B cell (primary cell): Measurements from ENCODE around the gene SLC37A1. TPM values are rescaled to one million over a fixed set of nuclear protein-coding genes. Genes with fewer than 3 reads are reported as not detected.

Experiments
- ATAC-seq: fragments of 200-7000 bp; cut with Tn5 transposase; one replicate; pipeline ENCODE4 v1.10.0; 2021; ENCODE audit warnings: low read depth, mild to moderate bottlenecking, moderate number of reproducible peaks, moderate library complexity
- CTCF ChIA-PET: fragments of 350-600 bp; sonication (Branson Sonifier 250); formaldehyde crosslinking; loops from one replicate; lab custom pipeline; 2021; ENCODE audit warnings: antibody characterized with exemption, inconsistent platforms; lab: Charles Lee
- POLR2A ChIA-PET: fragments of 350-600 bp; sonication (Branson Sonifier 250); formaldehyde crosslinking; loops from one replicate; lab custom pipeline; 2021; ENCODE audit warnings: antibody characterized with exemption; lab: Charles Lee
- DNase-seq: peaks from one replicate; pipeline ENCODE4 v3.0.0; 2013
- H2AFZ ChIP-seq: 2 replicates; pipeline ENCODE4 v1.6.1; 2012; ENCODE audit warnings: mild to moderate bottlenecking, low read depth, low read length; ENCODE audit not compliant: insufficient read depth, poor library complexity, severe bottlenecking
- H3K27ac ChIP-seq, 2 donors: 1 replicate in 1 of 2; 2 replicates in 1 of 2; pipeline ENCODE4 v1.5.1; 2012 to 2013; ENCODE audit warnings: low read length in 2 of 2, mild to moderate bottlenecking in 2 of 2, moderate library complexity in 1 of 2
- H3K27me3 ChIP-seq, 4 experiments: fragments of 200-600 bp in 1 of 4; sonication (generic) in 1 of 4; replicated peaks in 1 of 4; 1 replicate in 2 of 4; 2 replicates in 2 of 4; pipeline versions ENCODE4 v1.6.1 to v1.7.0; 2013 to 2016; ENCODE audit warnings: low read length in 3 of 4, mild to moderate bottlenecking in 2 of 4, mixed read lengths in 1 of 4, moderate library complexity in 1 of 4; ENCODE audit not compliant: insufficient read depth in 4 of 4, control insufficient read depth in 3 of 4; ENCODE audit errors: control extremely low read depth in 1 of 4
- H3K36me3 ChIP-seq, 2 experiments: replicated peaks in 1 of 2; 1 replicate in 1 of 2; 2 replicates in 1 of 2; pipeline versions ENCODE4 v1.6.1 to v1.7.1; 2013; ENCODE audit warnings: low read length in 1 of 2; ENCODE audit not compliant: insufficient read depth in 2 of 2, control insufficient read depth in 1 of 2; ENCODE audit errors: control extremely low read depth in 1 of 2, extremely low read depth in 1 of 2
- H3K4me1 ChIP-seq, 2 donors: fragments of 200-600 bp in 1 of 2; sonication (generic) in 1 of 2; 1 replicate in 1 of 2; 2 replicates in 1 of 2; pipeline versions ENCODE4 v1.5.1 to v1.6.1; 2013 to 2017; ENCODE audit warnings: low read length in 2 of 2; ENCODE audit not compliant: control insufficient read depth in 2 of 2, insufficient read depth in 2 of 2
- H3K4me2 ChIP-seq: replicated peaks from 2 replicates; pipeline ENCODE3; 2012; ENCODE audit warnings: mild to moderate bottlenecking, low read depth, low read length; ENCODE audit not compliant: poor library complexity, severe bottlenecking
- H3K4me3 ChIP-seq, 5 experiments: fragments of 200-600 bp in 1 of 5; sonication (generic) in 1 of 5; 1 replicate in 3 of 5; 2 replicates in 2 of 5; pipeline versions ENCODE4 v1.5.1 to v1.7.0; 2011 to 2016; ENCODE audit warnings: low read length in 4 of 5, mild to moderate bottlenecking in 4 of 5, low read depth in 2 of 5, control low read depth in 1 of 5, moderate library complexity in 1 of 5; ENCODE audit not compliant: insufficient read depth in 1 of 5; ENCODE audit errors: control extremely low read depth in 1 of 5, extremely low read depth in 1 of 5
- H3K79me2 ChIP-seq: fragments of 200-600 bp; sonication (generic); one replicate; pipeline ENCODE4 v1.6.0; 2016; ENCODE audit warnings: low read length; ENCODE audit not compliant: control insufficient read depth, insufficient read depth
- H3K9ac ChIP-seq: fragments of 200-600 bp; sonication (generic); 2 replicates; pipeline ENCODE4 v1.6.1; 2017; ENCODE audit warnings: mild to moderate bottlenecking, low read length, moderate library complexity
- H3K9me3 ChIP-seq, 3 donors: one replicate each; pipeline versions ENCODE4 v1.6.1 to v1.7.1; 2013; ENCODE audit warnings: low read length in 2 of 3; ENCODE audit not compliant: control insufficient read depth in 2 of 3, insufficient read depth in 1 of 3; ENCODE audit errors: control extremely low read depth in 1 of 3
- H4K20me1 ChIP-seq: 2 replicates; pipeline ENCODE4 v1.6.0; 2012; ENCODE audit warnings: mild to moderate bottlenecking, low read length; ENCODE audit not compliant: insufficient read depth, control insufficient read depth, poor library complexity, severe bottlenecking
- H3K27ac Mint-ChIP-seq: one replicate; pipeline ENCODE4 v1.8.0; 2021; ENCODE audit warnings: mixed read lengths
- H3K27me3 Mint-ChIP-seq: one replicate; pipeline ENCODE4 v1.8.0; 2021; ENCODE audit warnings: mixed read lengths
- H3K4me1 Mint-ChIP-seq: one replicate; pipeline ENCODE4 v1.8.0; 2021; ENCODE audit warnings: mixed read lengths
- H3K4me3 Mint-ChIP-seq: one replicate; pipeline ENCODE4 v1.8.0; 2021; ENCODE audit warnings: mixed read lengths
- H3K9me3 Mint-ChIP-seq: one replicate; pipeline ENCODE4 v1.8.0; 2022; ENCODE audit warnings: mixed read lengths; ENCODE audit not compliant: insufficient read depth
- EZH2 ChIP-seq: IDR thresholded peaks from 2 replicates; pipeline ENCODE4 v1.6.1; 2012; ENCODE audit warnings: borderline replicate concordance, low read depth, mild to moderate bottlenecking, moderate library complexity, low read length; ENCODE audit not compliant: insufficient read depth, poor library complexity, severe bottlenecking
- WGBS: methylation state at CpG from one replicate; pipeline ENCODE4 v1.1.5; 2013; ENCODE audit warnings: missing lambda C conversion rate; ENCODE audit not compliant: insufficient coverage; 5-methylcytosine and 5-hydroxymethylcytosine counted together
- intact Hi-C: fragments of 100-400 bp; cut with micrococcal nuclease; formaldehyde crosslinking; loops from one replicate; pipeline ENCODE4 v1.10.0; 2022
- polyA plus RNA-seq: library from polyadenylated mRNA; depleted of rRNA; stranded (reverse); fragments of >200 nt; gene quantifications from 2 replicates; pipeline ENCODE4 v1.2.3, GENCODE V29; 2012
- total RNA-seq, 2 donors: library from RNA; stranded (reverse); fragments of 120-200 nt in 1 of 2; gene quantifications; 1 replicate in 1 of 2; 2 replicates in 1 of 2; pipeline versions ENCODE4 v1.2.3 to v1.2.4, GENCODE V29; 2013 to 2022
- TF ChIP-seq, protein P1 (sequence below): fragments of 200-600 bp; IDR thresholded peaks from one replicate; pipeline ENCODE4 v1.8.0; 2022; ENCODE audit warnings: antibody characterized with exemption, mild to moderate bottlenecking

SLC37A1 gene
- total and polyA plus RNA-seq, 2 donors (not counting 1 experiment from before 2014, with no cell fraction given), result 38.1 to 60.2 TPM

- H4K20me1 ChIP-seq, result no peaks in the 10 kb centered on the region
- intact Hi-C loops, result loop anchor here (10.0 kb wide), 2 partner anchors 55 to 325 kb away; partner anchors contain the start of genes ERVH48-1 and PDE9A
- Mint-ChIP-seq H3K27me3 (peaks cover 33% of the 10 kb centered on the region), H3K9me3 (peaks cover 3% of the 10 kb centered on the region), H3K4me1 (no peaks in the 10 kb centered on the region), H3K4me3 (no peak overlapping the region), H3K27ac (no peak overlapping the region)
- H3K27me3 ChIP-seq, result no peaks in the 10 kb centered on the region
- POLR2A ChIA-PET, result no interaction called here
- TF ChIP-seq, protein P1, sequence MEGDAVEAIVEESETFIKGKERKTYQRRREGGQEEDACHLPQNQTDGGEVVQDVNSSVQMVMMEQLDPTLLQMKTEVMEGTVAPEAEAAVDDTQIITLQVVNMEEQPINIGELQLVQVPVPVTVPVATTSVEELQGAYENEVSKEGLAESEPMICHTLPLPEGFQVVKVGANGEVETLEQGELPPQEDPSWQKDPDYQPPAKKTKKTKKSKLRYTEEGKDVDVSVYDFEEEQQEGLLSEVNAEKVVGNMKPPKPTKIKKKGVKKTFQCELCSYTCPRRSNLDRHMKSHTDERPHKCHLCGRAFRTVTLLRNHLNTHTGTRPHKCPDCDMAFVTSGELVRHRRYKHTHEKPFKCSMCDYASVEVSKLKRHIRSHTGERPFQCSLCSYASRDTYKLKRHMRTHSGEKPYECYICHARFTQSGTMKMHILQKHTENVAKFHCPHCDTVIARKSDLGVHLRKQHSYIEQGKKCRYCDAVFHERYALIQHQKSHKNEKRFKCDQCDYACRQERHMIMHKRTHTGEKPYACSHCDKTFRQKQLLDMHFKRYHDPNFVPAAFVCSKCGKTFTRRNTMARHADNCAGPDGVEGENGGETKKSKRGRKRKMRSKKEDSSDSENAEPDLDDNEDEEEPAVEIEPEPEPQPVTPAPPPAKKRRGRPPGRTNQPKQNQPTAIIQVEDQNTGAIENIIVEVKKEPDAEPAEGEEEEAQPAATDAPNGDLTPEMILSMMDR, result no peak
- no peak for TF ChIP-seq EZH2
- no peaks in the 10 kb centered on the region for H3K36me3 ChIP-seq
- H3K4me1 ChIP-seq, result no peaks in the 10 kb centered on the region
- DNase-seq (no peak), ATAC-seq (no peak)
- no peak overlapping the region for H3K27ac ChIP-seq
- H2AFZ ChIP-seq, result no peak overlapping the region
- H3K4me3 ChIP-seq, result no peak overlapping the region
- WGBS, result 92% methylated on average over 8 of the region's 8 CpGs
- H3K4me2 ChIP-seq, result no peak overlapping the region
- CTCF ChIA-PET, result no interaction called here
- H3K9me3 ChIP-seq, result peaks cover 0 to 8% (median 3%) of the 10 kb centered on the region in 3 donors
- no peak overlapping the region for H3K9ac ChIP-seq
- H3K79me2 ChIP-seq, result no peaks in the 10 kb centered on the region
Measured at GRCh38 chr21:42599962-42600361, 86.3 kb downstream of the SLC37A1 start.

GRCh38 chr21:42601656-42602055, 88.0 kb downstream of the SLC37A1 start:
- CTCF ChIA-PET, result no interaction called here

More at GRCh38 chr21:42601656-42602055, 88.0 kb downstream of the SLC37A1 start:
- Histone ChIP-seq H4K20me1 (no peaks in the 10 kb centered on the region), H3K4me2 (no peak overlapping the region), H3K9me3 (peaks cover 3 to 19% (median 3%) of the 10 kb centered on the region in 3 donors), H3K4me1 (no peaks in the 10 kb centered on the region), H3K9ac (no peak overlapping the region), H2AFZ (no peak overlapping the region), H3K79me2 (no peaks in the 10 kb centered on the region), H3K27me3 (peaks cover 0 to 7% (median 0%) of the 10 kb centered on the region in 4 experiments), H3K36me3 (no peaks in the 10 kb centered on the region), H3K27ac (no peak overlapping the region), H3K4me3 (no peak overlapping the region)
- 97% methylated on average over 3 of the region's 4 CpGs for WGBS
- intact Hi-C loops, result no loop called here
- POLR2A ChIA-PET, result no interaction called here
- H3K27me3 Mint-ChIP-seq, result peaks cover 30% of the 10 kb centered on the region
- H3K4me1 Mint-ChIP-seq, result no peaks in the 10 kb centered on the region
- H3K4me3 Mint-ChIP-seq, result no peak overlapping the region
- TF ChIP-seq, protein P1, result no peak
- TF ChIP-seq EZH2, result no peak
- no peak for DNase-seq
- peaks cover 9% of the 10 kb centered on the region for H3K9me3 Mint-ChIP-seq
- ATAC-seq, result no peak
- H3K27ac Mint-ChIP-seq, result no peak overlapping the region
